B cell (primary cell): ENCODE data around the gene RPS14. TPM values are rescaled to one million over a fixed set of nuclear protein-coding genes. Genes with fewer than 3 reads are reported as not detected.

Source experiments
- ATAC-seq: fragments of 200-7000 bp; cut with Tn5 transposase; one replicate; pipeline ENCODE4 v1.10.0; 2021; ENCODE audit warnings: low read depth, mild to moderate bottlenecking, moderate number of reproducible peaks, moderate library complexity
- CTCF ChIA-PET: fragments of 350-600 bp; sonication (Branson Sonifier 250); formaldehyde crosslinking; loops from one replicate; lab custom pipeline; 2021; ENCODE audit warnings: antibody characterized with exemption, inconsistent platforms; lab: Charles Lee
- POLR2A ChIA-PET: fragments of 350-600 bp; sonication (Branson Sonifier 250); formaldehyde crosslinking; loops from one replicate; lab custom pipeline; 2021; ENCODE audit warnings: antibody characterized with exemption; lab: Charles Lee
- DNase-seq: peaks from one replicate; pipeline ENCODE4 v3.0.0; 2013
- H2AFZ ChIP-seq: 2 replicates; pipeline ENCODE4 v1.6.1; 2012; ENCODE audit warnings: mild to moderate bottlenecking, low read depth, low read length; ENCODE audit not compliant: insufficient read depth, poor library complexity, severe bottlenecking
- H3K27ac ChIP-seq, 2 donors: 1 replicate in 1 of 2; 2 replicates in 1 of 2; pipeline ENCODE4 v1.5.1; 2012 to 2013; ENCODE audit warnings: low read length in 2 of 2, mild to moderate bottlenecking in 2 of 2, moderate library complexity in 1 of 2
- H3K27me3 ChIP-seq, 4 experiments: fragments of 200-600 bp in 1 of 4; sonication (generic) in 1 of 4; replicated peaks in 1 of 4; 1 replicate in 2 of 4; 2 replicates in 2 of 4; pipeline versions ENCODE4 v1.6.1 to v1.7.0; 2013 to 2016; ENCODE audit warnings: low read length in 3 of 4, mild to moderate bottlenecking in 2 of 4, mixed read lengths in 1 of 4, moderate library complexity in 1 of 4; ENCODE audit not compliant: insufficient read depth in 4 of 4, control insufficient read depth in 3 of 4; ENCODE audit errors: control extremely low read depth in 1 of 4
- H3K36me3 ChIP-seq, 2 experiments: replicated peaks in 1 of 2; 1 replicate in 1 of 2; 2 replicates in 1 of 2; pipeline versions ENCODE4 v1.6.1 to v1.7.1; 2013; ENCODE audit warnings: low read length in 1 of 2; ENCODE audit not compliant: insufficient read depth in 2 of 2, control insufficient read depth in 1 of 2; ENCODE audit errors: control extremely low read depth in 1 of 2, extremely low read depth in 1 of 2
- H3K4me1 ChIP-seq, 2 donors: fragments of 200-600 bp in 1 of 2; sonication (generic) in 1 of 2; 1 replicate in 1 of 2; 2 replicates in 1 of 2; pipeline versions ENCODE4 v1.5.1 to v1.6.1; 2013 to 2017; ENCODE audit warnings: low read length in 2 of 2; ENCODE audit not compliant: control insufficient read depth in 2 of 2, insufficient read depth in 2 of 2
- H3K4me2 ChIP-seq: replicated peaks from 2 replicates; pipeline ENCODE3; 2012; ENCODE audit warnings: mild to moderate bottlenecking, low read depth, low read length; ENCODE audit not compliant: poor library complexity, severe bottlenecking
- H3K4me3 ChIP-seq, 5 experiments: fragments of 200-600 bp in 1 of 5; sonication (generic) in 1 of 5; 1 replicate in 3 of 5; 2 replicates in 2 of 5; pipeline versions ENCODE4 v1.5.1 to v1.7.0; 2011 to 2016; ENCODE audit warnings: low read length in 4 of 5, mild to moderate bottlenecking in 4 of 5, low read depth in 2 of 5, control low read depth in 1 of 5, moderate library complexity in 1 of 5; ENCODE audit not compliant: insufficient read depth in 1 of 5; ENCODE audit errors: control extremely low read depth in 1 of 5, extremely low read depth in 1 of 5
- H3K79me2 ChIP-seq: fragments of 200-600 bp; sonication (generic); one replicate; pipeline ENCODE4 v1.6.0; 2016; ENCODE audit warnings: low read length; ENCODE audit not compliant: control insufficient read depth, insufficient read depth
- H3K9ac ChIP-seq: fragments of 200-600 bp; sonication (generic); 2 replicates; pipeline ENCODE4 v1.6.1; 2017; ENCODE audit warnings: mild to moderate bottlenecking, low read length, moderate library complexity
- H3K9me3 ChIP-seq, 3 donors: one replicate each; pipeline versions ENCODE4 v1.6.1 to v1.7.1; 2013; ENCODE audit warnings: low read length in 2 of 3; ENCODE audit not compliant: control insufficient read depth in 2 of 3, insufficient read depth in 1 of 3; ENCODE audit errors: control extremely low read depth in 1 of 3
- H4K20me1 ChIP-seq: 2 replicates; pipeline ENCODE4 v1.6.0; 2012; ENCODE audit warnings: mild to moderate bottlenecking, low read length; ENCODE audit not compliant: insufficient read depth, control insufficient read depth, poor library complexity, severe bottlenecking
- H3K27ac Mint-ChIP-seq: one replicate; pipeline ENCODE4 v1.8.0; 2021; ENCODE audit warnings: mixed read lengths
- H3K27me3 Mint-ChIP-seq: one replicate; pipeline ENCODE4 v1.8.0; 2021; ENCODE audit warnings: mixed read lengths
- H3K4me1 Mint-ChIP-seq: one replicate; pipeline ENCODE4 v1.8.0; 2021; ENCODE audit warnings: mixed read lengths
- H3K4me3 Mint-ChIP-seq: one replicate; pipeline ENCODE4 v1.8.0; 2021; ENCODE audit warnings: mixed read lengths
- H3K9me3 Mint-ChIP-seq: one replicate; pipeline ENCODE4 v1.8.0; 2022; ENCODE audit warnings: mixed read lengths; ENCODE audit not compliant: insufficient read depth
- EZH2 ChIP-seq: IDR thresholded peaks from 2 replicates; pipeline ENCODE4 v1.6.1; 2012; ENCODE audit warnings: borderline replicate concordance, low read depth, mild to moderate bottlenecking, moderate library complexity, low read length; ENCODE audit not compliant: insufficient read depth, poor library complexity, severe bottlenecking
- WGBS: methylation state at CpG from one replicate; pipeline ENCODE4 v1.1.5; 2013; ENCODE audit warnings: missing lambda C conversion rate; ENCODE audit not compliant: insufficient coverage; 5-methylcytosine and 5-hydroxymethylcytosine counted together
- intact Hi-C: fragments of 100-400 bp; cut with micrococcal nuclease; formaldehyde crosslinking; loops from one replicate; pipeline ENCODE4 v1.10.0; 2022
- polyA plus RNA-seq: library from polyadenylated mRNA; depleted of rRNA; stranded (reverse); fragments of >200 nt; gene quantifications from 2 replicates; pipeline ENCODE4 v1.2.3, GENCODE V29; 2012
- total RNA-seq, 2 donors: library from RNA; stranded (reverse); fragments of 120-200 nt in 1 of 2; gene quantifications; 1 replicate in 1 of 2; 2 replicates in 1 of 2; pipeline versions ENCODE4 v1.2.3 to v1.2.4, GENCODE V29; 2013 to 2022
- TF ChIP-seq, protein P1 (sequence below): fragments of 200-600 bp; IDR thresholded peaks from one replicate; pipeline ENCODE4 v1.8.0; 2022; ENCODE audit warnings: antibody characterized with exemption, mild to moderate bottlenecking

RPS14 gene
- total and polyA plus RNA-seq, 2 donors (not counting 1 experiment from before 2014, with no cell fraction given) = 3,740 to 6,881 TPM

DNA sequence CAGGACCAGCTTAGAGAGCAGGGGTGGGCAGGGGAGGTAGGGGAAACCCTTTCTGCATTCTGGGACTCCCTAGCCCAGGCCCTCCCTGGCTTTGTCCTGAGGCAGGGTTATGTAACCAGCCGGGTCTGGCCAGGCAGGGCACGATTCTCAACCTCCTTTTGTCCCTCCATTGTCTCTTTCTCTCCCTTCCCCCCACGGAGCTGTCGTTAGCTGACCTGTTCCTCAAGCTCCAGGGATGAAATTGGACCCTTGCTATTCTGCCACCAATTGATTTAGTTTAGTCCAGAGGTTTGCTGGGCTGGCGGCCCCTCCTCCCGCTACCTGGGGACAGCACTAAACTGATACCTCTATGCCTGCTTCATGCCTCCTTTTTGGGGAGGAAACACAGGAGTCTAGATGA, 49.0 kb upstream of the RPS14 start:
- DNase-seq = no peak
- TF ChIP-seq EZH2 = no peak
- TF ChIP-seq, protein P1, sequence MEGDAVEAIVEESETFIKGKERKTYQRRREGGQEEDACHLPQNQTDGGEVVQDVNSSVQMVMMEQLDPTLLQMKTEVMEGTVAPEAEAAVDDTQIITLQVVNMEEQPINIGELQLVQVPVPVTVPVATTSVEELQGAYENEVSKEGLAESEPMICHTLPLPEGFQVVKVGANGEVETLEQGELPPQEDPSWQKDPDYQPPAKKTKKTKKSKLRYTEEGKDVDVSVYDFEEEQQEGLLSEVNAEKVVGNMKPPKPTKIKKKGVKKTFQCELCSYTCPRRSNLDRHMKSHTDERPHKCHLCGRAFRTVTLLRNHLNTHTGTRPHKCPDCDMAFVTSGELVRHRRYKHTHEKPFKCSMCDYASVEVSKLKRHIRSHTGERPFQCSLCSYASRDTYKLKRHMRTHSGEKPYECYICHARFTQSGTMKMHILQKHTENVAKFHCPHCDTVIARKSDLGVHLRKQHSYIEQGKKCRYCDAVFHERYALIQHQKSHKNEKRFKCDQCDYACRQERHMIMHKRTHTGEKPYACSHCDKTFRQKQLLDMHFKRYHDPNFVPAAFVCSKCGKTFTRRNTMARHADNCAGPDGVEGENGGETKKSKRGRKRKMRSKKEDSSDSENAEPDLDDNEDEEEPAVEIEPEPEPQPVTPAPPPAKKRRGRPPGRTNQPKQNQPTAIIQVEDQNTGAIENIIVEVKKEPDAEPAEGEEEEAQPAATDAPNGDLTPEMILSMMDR = no peak
- peaks cover 22% of the 10 kb centered on the region for H3K79me2 ChIP-seq
- no peaks in the 10 kb centered on the region for H3K36me3 ChIP-seq
- no peak overlapping the region for H2AFZ ChIP-seq
- H3K4me1 ChIP-seq = peaks cover 7 to 11% of the 10 kb centered on the region in 2 donors
- intact Hi-C loops = no loop called here
- H3K9me3 ChIP-seq = no peaks in the 10 kb centered on the region
- POLR2A ChIA-PET = no interaction called here
- no peak overlapping the region for H3K4me2 ChIP-seq
- H3K27me3 ChIP-seq = no peaks in the 10 kb centered on the region
- no peak overlapping the region for H3K27ac ChIP-seq
- Mint-ChIP-seq H3K4me1 (peaks cover 12% of the 10 kb centered on the region), H3K9me3 (no peaks in the 10 kb centered on the region), H3K4me3 (no peak overlapping the region), H3K27me3 (no peaks in the 10 kb centered on the region), H3K27ac (no peak overlapping the region)
- H3K4me3 ChIP-seq = no peak overlapping the region
- ATAC-seq = no peak
- no peaks in the 10 kb centered on the region for H4K20me1 ChIP-seq
- WGBS = 84% methylated on average over 6 of the region's 6 CpGs
- CTCF ChIA-PET = interaction anchor here (0.6 to 1.6 kb wide), 3 partner anchors 9 to 16 kb away, joined by 3 to 7 read pairs (median 4); no protein-coding TSS in a partner anchor
- H3K9ac ChIP-seq = no peak overlapping the region

DNA sequence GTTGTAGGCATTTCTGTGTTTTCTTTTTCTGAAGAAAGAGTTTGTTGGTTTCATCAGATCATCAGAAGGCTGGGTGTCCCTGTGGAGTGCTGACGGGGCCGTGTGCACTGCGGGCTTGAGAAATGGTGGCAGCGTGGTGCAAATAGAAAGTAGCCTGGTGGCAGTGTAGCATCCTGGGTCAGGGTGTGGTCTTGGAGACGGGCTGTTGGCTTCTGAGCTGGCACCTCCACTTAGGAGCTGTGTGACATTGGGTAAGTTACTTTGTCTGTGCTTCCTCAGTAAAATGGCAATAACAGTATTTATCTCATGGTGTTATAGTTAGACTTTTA, 48.4 kb upstream of the RPS14 start:
- Histone ChIP-seq H3K9ac (no peak overlapping the region), H4K20me1 (no peaks in the 10 kb centered on the region), H3K9me3 (no peaks in the 10 kb centered on the region), H3K4me3 (no peak overlapping the region), H3K4me2 (no peak overlapping the region), H3K27me3 (no peaks in the 10 kb centered on the region), H3K36me3 (no peaks in the 10 kb centered on the region), H3K4me1 (peaks cover 7 to 11% of the 10 kb centered on the region in 2 donors), H3K27ac (no peak overlapping the region), H3K79me2 (peaks cover 22% of the 10 kb centered on the region), H2AFZ (no peak overlapping the region)
- H3K27ac Mint-ChIP-seq = no peak overlapping the region
- H3K27me3 Mint-ChIP-seq = no peaks in the 10 kb centered on the region
- DNase-seq (no peak), ATAC-seq (no peak)
- no peak overlapping the region for H3K4me3 Mint-ChIP-seq
- H3K4me1 Mint-ChIP-seq = peaks cover 12% of the 10 kb centered on the region
- no peaks in the 10 kb centered on the region for H3K9me3 Mint-ChIP-seq
- TF ChIP-seq EZH2 = no peak
- TF ChIP-seq, protein P1 = no peak
- intact Hi-C loops = no loop called here
- WGBS = 90% methylated on average over 5 of the region's 5 CpGs
- ChIA-PET POLR2A (no interaction called here), CTCF (interaction anchor here (0.6 to 1.6 kb wide), 3 partner anchors 11 to 46 kb away, joined by 3 to 7 read pairs (median 3); no protein-coding TSS in a partner anchor)
